ENCODE results near the gene FAM131C.

FAM131C gene

DNA sequence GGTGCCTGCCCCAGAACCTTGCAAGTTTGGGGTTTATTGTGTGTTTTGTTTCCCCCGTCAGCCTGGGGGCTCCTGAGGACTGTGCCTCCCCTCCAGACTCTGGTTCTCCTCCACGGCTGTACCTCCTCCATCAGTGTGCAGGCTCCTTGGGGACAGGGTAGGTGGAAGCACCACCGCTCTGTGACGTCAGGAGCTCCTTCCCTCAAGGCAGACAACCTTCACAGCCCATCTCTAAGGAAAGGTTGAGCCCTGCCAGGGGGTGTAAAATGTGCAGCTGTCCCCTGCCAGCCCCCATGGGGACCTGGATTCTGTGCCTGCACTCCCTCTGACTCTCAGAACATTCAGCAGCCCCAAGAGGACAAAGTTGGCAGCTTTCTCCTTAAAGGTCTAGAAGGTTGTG, 55.1 kb downstream of the FAM131C start:
- ATAC-seq (replicated peaks; ENCODE audit: extremely low read depth, poor library complexity, severe bottlenecking), result no peak
- no peak for DNase-seq (ENCODE audit: low spot score in 2 of 2)
- Mint-ChIP-seq H3K36me3 (ENCODE audit: insufficient read depth) (no peaks in the 10 kb centered on the region), H3K4me1 (no peaks in the 10 kb centered on the region), H3K4me3 (no peak overlapping the region), H3K27ac (ENCODE audit: low read depth) (no peak overlapping the region), H3K27me3 (peaks cover 50% of the 10 kb centered on the region), H3K9me3 (no peaks in the 10 kb centered on the region)

DNA sequence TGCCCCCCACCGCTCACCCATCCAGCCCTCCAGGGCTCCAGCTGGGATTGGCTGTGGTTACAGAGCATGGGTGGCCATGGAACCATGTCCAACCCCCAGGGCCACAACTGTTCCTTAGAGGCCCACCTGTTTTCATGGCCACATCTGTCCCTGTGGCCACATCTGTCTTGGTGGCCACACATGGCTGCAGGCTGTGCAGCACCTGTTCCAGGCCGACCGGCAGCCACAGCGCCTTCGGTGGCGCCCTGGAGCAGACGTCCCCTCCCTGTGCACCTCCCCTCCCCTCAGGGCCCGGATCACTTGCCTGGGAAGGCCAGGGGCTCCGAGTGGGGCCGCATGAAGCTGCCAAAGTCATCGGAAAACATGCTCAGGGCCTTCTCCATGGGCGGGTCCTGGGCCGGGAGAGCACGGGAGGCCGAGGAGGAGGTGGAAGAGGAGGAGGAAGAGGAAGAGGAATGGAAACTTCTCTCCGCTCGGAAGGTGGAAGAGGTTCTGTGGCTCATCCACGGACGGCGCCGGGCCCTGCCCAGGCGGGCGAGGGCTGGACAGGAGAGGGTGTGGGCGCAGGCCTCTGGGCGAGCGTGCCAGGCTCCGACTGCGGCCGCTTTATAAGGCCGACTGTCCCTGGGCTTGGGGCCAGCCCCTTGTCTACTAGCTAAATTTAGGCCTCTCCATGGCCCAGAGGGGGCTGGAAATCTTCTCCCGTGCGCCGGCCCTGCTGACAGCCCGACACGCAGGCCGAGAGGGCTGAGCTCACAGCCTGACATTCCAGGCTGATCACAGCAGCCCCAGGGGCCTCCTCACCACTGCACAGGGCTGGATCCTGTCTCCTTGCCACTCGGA, 55.8 kb downstream of the FAM131C start, which contains the start of gene HSPB7:
TSS of gene HSPB7 (minus strand) at position 583 of the 843 bp plus-strand sequence. CDS start at position 503, 80 bp downstream.
- DNase-seq (ENCODE audit: low spot score in 2 of 2) (no peak), ATAC-seq (replicated peaks; ENCODE audit: extremely low read depth, poor library complexity, severe bottlenecking) (no peak)
- H3K9me3 Mint-ChIP-seq, result no peaks in the 10 kb centered on the region
- H3K4me3 Mint-ChIP-seq, result no peak within 1 kb of the TSS
- H3K4me1 Mint-ChIP-seq, result no peaks in the 10 kb centered on the region
- H3K36me3 Mint-ChIP-seq (ENCODE audit: insufficient read depth), result no peaks in the 10 kb centered on the region
- no peak within 1 kb of the TSS for H3K27ac Mint-ChIP-seq (ENCODE audit: low read depth)
- H3K27me3 Mint-ChIP-seq, result peaks cover 51% of the 10 kb centered on the region

DNA sequence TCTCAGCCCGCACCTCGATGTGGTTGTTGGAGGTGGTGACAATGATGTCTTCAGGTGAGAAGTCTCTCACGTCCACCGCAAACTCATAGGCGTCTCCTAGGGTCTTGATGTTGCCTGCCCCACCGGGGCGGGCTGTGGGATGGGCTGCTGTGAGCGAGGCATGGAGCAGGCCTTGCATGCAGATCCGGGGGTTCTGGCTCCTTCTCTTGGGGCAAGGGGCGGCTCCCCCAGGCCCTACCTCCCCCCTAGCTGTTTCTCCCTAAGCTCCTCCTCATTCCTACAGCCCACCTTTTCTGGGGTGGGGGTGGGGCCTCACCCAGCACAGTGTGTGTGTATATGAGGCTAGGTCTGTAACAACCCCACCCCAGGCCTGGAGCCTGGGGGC, 56.4 kb downstream of the FAM131C start:
- Mint-ChIP-seq H3K27ac (ENCODE audit: low read depth) (no peak overlapping the region), H3K4me1 (no peaks in the 10 kb centered on the region), H3K36me3 (ENCODE audit: insufficient read depth) (no peaks in the 10 kb centered on the region), H3K9me3 (no peaks in the 10 kb centered on the region), H3K27me3 (peaks cover 51% of the 10 kb centered on the region), H3K4me3 (no peak overlapping the region)
- ATAC-seq (replicated peaks; ENCODE audit: extremely low read depth, poor library complexity, severe bottlenecking), result no peak
- no peak for DNase-seq (ENCODE audit: low spot score in 2 of 2)

DNA sequence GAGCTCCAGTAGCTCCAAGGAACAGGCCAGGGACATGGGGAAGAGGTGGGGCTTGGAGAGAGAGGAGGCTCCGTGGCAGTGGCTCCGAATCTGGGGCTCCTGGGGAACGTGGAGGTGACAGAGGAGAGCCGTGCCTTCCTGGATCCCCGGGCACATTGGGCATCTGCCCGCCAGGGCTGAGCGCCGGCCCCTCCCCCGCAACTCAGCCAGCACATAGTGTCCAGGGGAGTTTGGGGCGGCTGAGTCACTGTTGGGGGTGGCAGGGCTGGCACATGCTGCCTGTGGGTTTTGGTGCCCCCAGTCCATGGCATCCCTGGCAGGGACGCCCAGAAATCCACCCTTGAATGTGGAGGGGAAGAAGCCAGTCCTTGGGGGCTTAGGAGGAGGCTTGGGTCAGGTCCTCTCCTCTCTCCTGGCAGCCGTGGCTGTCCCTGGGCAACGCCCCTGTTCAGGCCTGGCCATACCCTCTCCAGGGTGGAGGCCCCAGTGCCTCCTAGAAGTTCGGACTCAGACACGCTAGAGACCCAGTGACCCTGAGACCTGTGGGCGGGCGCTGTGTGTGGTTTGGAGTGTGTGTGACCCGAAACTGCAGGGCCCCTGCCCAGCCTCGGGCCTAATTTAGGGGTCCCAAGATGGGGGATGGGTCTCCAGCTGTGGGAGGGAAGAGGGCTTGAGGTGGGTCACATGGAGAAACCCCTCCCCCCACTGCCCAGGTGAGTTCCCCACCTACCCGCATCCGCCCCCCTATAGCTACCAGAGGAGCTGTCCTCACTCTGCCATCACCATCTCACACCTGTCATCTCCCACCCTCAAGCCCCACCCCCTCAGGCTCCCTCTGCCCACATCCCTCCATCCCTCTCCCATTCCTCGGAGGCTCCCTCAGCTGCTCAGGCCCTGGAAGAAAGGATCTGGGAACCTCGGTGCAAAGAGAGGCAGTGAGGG, 57.2 kb downstream of the FAM131C start:
- ATAC-seq (replicated peaks; ENCODE audit: extremely low read depth, poor library complexity, severe bottlenecking) (no peak), DNase-seq (ENCODE audit: low spot score in 2 of 2) (no peak)
- Mint-ChIP-seq H3K9me3 (no peaks in the 10 kb centered on the region), H3K36me3 (ENCODE audit: insufficient read depth) (no peaks in the 10 kb centered on the region), H3K27ac (ENCODE audit: low read depth) (no peak overlapping the region), H3K4me1 (no peaks in the 10 kb centered on the region), H3K27me3 (peaks cover 43% of the 10 kb centered on the region), H3K4me3 (no peak overlapping the region)

DNA sequence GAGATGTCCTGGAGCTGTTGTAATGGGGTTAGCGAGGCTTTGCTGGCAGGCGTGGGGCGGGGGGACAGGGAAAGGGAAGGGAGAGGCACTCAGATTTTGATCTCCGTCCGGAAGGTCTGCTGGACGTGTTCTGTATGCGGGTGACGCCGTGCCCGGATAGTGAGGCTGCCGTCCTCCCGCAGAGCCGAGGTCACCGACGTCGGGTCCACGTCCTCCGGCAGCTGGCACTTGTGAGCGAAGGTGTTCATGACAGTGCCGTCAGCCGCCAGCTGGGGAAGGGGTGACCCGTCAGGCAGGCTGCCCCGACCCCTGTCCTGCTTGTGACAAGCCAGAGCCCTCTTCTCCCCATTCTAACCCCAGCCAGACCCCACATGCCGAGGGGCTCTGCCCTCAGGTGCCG, 58.0 kb downstream of the FAM131C start:
- Mint-ChIP-seq H3K27me3 (peaks cover 43% of the 10 kb centered on the region), H3K36me3 (ENCODE audit: insufficient read depth) (no peaks in the 10 kb centered on the region), H3K4me3 (no peak overlapping the region), H3K9me3 (no peaks in the 10 kb centered on the region), H3K4me1 (no peaks in the 10 kb centered on the region), H3K27ac (ENCODE audit: low read depth) (no peak overlapping the region)
- ATAC-seq (replicated peaks; ENCODE audit: extremely low read depth, poor library complexity, severe bottlenecking) (no peak), DNase-seq (ENCODE audit: low spot score in 2 of 2) (no peak)

DNA sequence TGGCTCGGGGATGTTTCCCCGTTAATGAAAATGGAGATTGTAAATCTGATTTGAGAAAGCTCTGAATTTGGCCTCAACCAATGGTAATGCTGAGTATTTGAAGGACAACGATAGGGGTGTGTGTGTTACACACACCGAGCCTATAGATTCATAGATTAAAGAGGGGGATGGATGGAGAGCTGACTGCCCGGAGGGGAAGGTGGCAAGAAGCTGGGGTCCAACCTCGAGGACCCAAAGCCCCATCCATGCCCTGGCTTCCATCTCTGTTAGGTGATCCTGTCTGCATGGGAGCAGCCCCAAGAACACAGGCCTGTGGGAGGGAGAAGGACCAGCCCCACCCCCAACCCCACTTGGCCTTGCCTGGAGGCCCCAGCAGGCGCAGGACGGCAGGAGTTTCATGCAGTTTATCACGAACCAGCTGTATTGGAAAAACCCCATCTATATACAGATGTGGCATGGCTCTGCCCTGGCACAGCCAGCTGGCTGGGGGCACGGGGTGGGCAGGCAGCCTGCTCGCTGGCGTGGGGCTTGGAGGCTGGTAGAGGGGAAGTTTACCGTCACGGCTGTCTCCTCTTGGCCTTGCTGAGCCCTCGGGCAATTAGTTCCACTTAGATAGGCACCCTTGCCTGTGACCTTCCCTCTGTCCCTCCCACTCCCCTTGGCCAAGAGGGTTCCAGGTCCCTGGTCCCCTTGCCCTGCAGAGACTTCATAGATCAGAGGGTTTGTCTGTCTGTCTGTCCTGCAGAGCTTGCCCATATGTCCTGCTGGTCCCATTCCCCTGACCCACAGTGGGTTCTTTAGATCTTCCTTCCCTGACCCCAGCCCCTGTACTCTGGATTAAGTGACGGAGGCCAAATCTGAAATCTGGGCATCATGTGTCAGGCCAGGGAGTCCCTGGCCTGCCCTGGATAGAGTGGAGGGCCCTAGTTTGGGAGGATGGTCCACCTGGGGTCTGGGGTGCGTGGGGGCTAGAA, 58.7 kb downstream of the FAM131C start:
- no peak for ATAC-seq (replicated peaks; ENCODE audit: extremely low read depth, poor library complexity, severe bottlenecking)

DNA sequence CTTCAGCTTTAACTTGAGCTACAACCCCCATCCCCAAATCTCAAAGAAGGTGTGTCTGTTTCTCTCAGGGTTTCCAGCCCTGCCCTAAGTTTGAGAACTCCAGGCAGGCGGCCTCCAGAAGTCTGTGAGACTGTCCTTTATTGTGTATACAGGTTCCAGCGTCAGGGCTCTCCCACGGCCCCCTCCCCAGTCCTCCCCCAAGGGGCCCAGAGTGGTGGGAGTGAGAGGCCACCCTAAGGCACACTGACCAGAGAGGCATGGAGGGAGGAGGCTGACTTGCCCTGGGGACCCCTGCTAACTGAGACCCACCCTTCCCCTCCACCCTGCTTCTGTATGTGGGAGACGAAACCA, 59.6 kb downstream of the FAM131C start:
- DNase-seq (ENCODE audit: low spot score in 2 of 2) (no peak), ATAC-seq (replicated peaks; ENCODE audit: extremely low read depth, poor library complexity, severe bottlenecking) (no peak)
- no peak overlapping the region for H3K4me3 Mint-ChIP-seq
- no peaks in the 10 kb centered on the region for H3K9me3 Mint-ChIP-seq
- H3K4me1 Mint-ChIP-seq, result no peaks in the 10 kb centered on the region
- H3K36me3 Mint-ChIP-seq (ENCODE audit: insufficient read depth), result peaks cover 1% of the 10 kb centered on the region
- H3K27ac Mint-ChIP-seq (ENCODE audit: low read depth), result peak overlapping the region; percentile 68
- peaks cover 43% of the 10 kb centered on the region for H3K27me3 Mint-ChIP-seq

More for the DNA sequence above, 58.7 kb downstream of the FAM131C start:
- Mint-ChIP-seq H3K27me3 (peaks cover 43% of the 10 kb centered on the region), H3K9me3 (no peaks in the 10 kb centered on the region), H3K36me3 (ENCODE audit: insufficient read depth) (no peaks in the 10 kb centered on the region), H3K4me3 (no peak overlapping the region), H3K4me1 (no peaks in the 10 kb centered on the region), H3K27ac (ENCODE audit: low read depth) (no peak overlapping the region)
- DNase-seq (ENCODE audit: low spot score in 2 of 2), result no peak

DNA sequence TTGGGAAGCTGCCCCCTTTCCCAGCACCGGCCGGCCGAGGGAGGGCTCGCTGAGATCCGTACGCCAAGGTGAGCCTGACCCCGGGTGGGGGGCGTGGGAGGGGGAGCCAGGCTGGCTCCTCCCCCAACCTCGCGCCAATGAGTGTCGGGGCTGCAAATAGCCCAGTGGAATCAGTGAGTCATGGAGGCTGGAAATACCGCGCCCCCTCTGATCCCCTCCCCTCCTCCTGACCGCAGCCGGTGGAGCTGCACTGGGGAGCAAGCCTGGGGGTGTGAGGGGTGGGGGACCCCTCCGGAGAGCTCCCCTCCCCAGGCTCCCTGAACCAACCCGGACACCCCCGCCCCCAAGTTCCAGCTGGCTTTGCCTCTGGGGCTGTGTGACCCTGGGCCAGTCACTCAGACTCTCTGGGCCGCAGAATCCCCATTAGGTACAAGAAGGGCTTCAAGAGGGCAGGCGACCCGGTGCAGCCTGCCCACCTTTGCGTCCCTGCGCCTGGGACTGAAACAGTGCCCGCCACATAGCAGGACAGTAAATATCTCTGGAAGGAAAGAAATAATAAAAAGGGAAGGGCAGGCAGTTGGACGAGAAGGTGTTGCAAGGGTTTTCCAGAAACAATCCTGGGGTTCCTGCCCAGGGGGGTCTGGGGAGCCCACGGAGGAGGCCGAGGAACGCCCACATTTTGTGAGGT, 60.1 kb downstream of the FAM131C start:
- DNase-seq (ENCODE audit: low spot score in 2 of 2), result no peak
- H3K27ac Mint-ChIP-seq (ENCODE audit: low read depth), result peak overlapping the region; percentile 68
- H3K4me3 Mint-ChIP-seq, result no peak overlapping the region
- no peaks in the 10 kb centered on the region for H3K4me1 Mint-ChIP-seq
- ATAC-seq (replicated peaks; ENCODE audit: extremely low read depth, poor library complexity, severe bottlenecking), result no peak
- peaks cover 1% of the 10 kb centered on the region for H3K36me3 Mint-ChIP-seq (ENCODE audit: insufficient read depth)
- no peaks in the 10 kb centered on the region for H3K9me3 Mint-ChIP-seq
- peaks cover 43% of the 10 kb centered on the region for H3K27me3 Mint-ChIP-seq

DNA sequence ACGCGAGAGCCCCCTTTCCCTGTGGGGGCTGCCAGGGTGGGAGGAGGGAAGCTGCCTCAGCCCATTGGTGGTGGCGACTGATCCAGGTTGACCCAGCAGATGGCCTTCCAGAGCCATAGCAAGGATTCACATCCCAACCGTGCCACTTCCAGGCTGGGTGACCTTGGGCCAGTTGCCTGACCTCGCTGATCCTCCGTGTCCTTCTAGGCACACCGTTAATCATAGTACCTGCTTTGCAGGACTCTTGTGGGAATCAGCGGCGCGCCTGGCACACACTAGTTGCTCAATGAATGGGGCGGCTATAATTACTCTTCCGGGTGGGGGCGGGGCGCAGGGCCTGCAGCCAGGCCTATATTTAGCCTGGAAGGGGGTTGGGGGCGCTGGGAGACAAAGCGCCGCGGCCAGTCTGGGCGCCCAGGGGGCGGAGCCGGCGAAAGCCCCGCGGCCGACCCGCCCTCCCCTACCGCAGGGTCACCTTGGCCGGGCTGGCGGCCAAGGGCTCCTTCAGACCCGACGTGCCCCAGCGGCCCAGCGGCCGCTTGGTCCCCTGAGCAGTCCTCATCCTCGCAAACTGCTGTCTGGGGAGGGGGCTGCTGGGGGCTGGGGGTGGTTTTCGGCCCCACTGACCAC, 60.7 kb downstream of the FAM131C start:
- H3K27me3 Mint-ChIP-seq, result peaks cover 43% of the 10 kb centered on the region
- H3K9me3 Mint-ChIP-seq, result no peaks in the 10 kb centered on the region
- no peak for ATAC-seq (replicated peaks; ENCODE audit: extremely low read depth, poor library complexity, severe bottlenecking)
- peaks cover 1% of the 10 kb centered on the region for H3K36me3 Mint-ChIP-seq (ENCODE audit: insufficient read depth)
- H3K4me3 Mint-ChIP-seq, result no peak overlapping the region
- no peaks in the 10 kb centered on the region for H3K4me1 Mint-ChIP-seq
- DNase-seq (ENCODE audit: low spot score in 2 of 2), result no peak
- no peak overlapping the region for H3K27ac Mint-ChIP-seq (ENCODE audit: low read depth)

DNA sequence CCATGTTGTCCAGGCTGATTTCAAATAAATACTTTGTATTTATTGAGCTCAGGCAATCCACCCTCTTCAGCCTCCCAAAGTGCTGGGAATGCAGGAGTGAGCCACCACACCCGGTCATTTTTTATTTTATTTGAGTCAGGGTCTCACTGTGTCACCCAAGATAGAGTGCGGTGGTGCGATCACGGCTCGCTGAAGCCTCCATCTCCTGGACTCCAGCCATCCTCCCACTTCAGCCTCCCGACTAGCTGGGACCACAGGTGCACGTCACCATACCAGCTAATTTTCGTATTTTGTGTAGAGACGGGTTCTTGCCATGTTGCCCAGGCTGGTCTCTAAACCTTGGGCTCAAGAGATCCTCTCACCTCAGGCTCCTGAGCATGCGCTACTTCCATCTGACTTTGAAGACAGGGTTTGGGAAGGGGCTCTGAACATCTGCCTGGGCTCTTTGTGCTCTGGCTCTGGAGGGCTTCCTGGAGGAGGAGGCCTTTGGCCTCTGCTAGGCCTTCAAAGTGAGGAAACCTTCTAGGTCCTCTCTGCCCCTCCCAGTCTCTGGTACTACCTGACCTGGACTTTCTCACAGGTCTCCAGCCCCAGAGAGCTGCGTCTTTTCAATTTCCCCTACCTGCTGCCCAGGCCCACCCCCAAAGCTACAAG, 61.4 kb downstream of the FAM131C start:
- H3K27ac Mint-ChIP-seq (ENCODE audit: low read depth), result no peak overlapping the region
- DNase-seq (ENCODE audit: low spot score in 2 of 2) (no peak), ATAC-seq (replicated peaks; ENCODE audit: extremely low read depth, poor library complexity, severe bottlenecking) (no peak)
- H3K4me3 Mint-ChIP-seq, result no peak overlapping the region
- H3K4me1 Mint-ChIP-seq, result no peaks in the 10 kb centered on the region
- H3K9me3 Mint-ChIP-seq, result no peaks in the 10 kb centered on the region
- H3K27me3 Mint-ChIP-seq, result peaks cover 43% of the 10 kb centered on the region
- H3K36me3 Mint-ChIP-seq (ENCODE audit: insufficient read depth), result peaks cover 1% of the 10 kb centered on the region

DNA sequence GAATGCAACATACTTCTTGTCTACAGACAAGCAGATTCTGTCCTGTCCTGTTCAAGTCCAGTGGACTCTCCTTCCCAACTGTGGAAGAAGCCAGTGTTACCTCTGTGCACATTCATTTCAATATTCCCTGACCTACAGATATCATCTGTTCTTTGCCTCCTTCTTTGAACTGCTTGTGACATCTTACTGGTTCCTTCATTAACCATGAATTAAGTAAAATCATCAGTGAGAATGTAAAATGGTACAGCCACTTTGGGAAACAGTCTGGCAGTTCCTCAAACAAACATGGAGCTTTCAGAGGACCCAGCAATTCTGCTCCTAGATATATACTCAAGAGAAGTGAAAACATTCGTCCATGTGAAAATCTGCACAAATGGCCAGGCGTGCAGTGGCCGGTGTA, 62.6 kb downstream of the FAM131C start:
- Mint-ChIP-seq H3K36me3 (ENCODE audit: insufficient read depth) (peaks cover 1% of the 10 kb centered on the region), H3K27ac (ENCODE audit: low read depth) (no peak overlapping the region), H3K27me3 (peaks cover 37% of the 10 kb centered on the region), H3K9me3 (no peaks in the 10 kb centered on the region), H3K4me1 (no peaks in the 10 kb centered on the region), H3K4me3 (no peak overlapping the region)
- DNase-seq (ENCODE audit: low spot score in 2 of 2) (no peak), ATAC-seq (replicated peaks; ENCODE audit: extremely low read depth, poor library complexity, severe bottlenecking) (no peak)
